HG02938 (cell line): ENCODE results near the gene PRKAR1B.
"Not testable (repeated sequence)": the region's sequence is repeated elsewhere in the genome, so short reads cannot be mapped to it uniquely, and the experiment has no call there.

Experiments
- ATAC-seq: cut with Tn5 transposase; IDR thresholded peaks from one replicate; pipeline ENCODE4 v1.9.1; 2021; ENCODE audit warnings: mild to moderate bottlenecking, moderate library complexity; ENCODE audit not compliant: unreplicated experiment

PRKAR1B gene

DNA sequence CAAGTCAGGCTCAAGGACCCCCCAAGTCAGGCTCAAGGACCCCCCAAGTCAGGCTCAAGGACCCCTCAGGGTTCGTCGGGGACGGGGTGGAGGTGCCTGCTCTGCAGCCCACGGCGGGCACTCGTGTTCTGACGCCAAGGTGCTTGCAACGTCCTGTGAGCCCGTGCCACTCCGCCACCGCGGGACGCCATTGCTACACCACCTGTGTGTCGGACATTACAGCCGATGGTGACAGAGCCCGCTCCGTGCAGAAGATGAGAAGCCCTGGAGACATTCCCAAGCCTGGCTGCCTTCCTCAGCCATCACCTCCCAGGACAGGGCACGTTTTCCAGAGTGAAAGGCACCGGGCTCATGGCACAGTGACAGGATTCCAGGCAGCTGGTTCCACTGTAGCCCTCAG lies 98.3 kb downstream of the PRKAR1B start:
- ATAC-seq = no peak

DNA sequence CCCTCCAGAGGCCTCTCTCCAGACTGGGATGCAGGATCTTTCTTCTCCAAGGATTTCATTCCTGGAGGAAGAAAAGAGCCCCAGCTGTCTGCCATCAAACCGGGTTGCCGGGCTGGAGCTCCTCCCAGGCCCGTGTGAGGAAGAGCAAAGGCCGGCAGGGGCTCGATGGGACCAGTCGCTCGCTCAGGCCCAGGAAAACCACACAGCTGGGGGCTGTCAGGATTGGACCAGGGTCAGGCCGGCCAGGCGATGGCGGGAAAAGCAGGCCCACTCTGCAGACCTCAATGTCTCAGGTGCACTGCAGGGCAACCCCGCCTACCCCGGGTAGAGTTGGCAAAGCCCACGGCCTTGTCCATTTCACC lies 98.7 kb downstream of the PRKAR1B start:
- ATAC-seq = no peak

GRCh38 chr7:627661-628401 lies 99.2 kb downstream of the PRKAR1B start:
- no peak for ATAC-seq

DNA sequence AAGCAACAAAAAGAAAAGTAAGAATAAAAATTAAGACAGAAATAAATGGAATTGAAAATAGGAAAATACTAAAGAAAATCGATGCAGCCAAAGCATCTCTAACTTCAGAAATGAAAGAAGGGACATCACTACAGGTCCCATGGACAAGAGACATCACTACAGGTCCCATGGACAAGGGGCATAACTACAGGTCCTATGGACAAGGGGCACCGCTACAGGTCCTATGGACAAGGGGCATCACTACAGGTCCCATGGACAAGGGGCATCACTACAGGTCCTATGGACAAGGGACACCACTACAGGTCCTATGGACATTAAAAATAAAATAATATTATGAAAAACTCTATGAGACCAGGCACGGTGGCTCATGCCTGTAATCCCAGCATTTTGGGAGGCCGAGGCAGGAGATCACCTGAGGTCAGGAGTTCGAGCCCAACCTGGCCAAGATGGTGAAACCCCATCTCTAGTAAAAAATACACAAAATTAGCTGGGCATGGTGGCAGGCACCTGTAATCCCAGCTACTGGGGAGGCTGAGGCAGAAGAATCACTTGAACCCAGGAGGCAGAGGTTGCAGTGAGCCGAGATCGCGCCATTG lies 101.6 kb downstream of the PRKAR1B start:
- ATAC-seq = no peak

- no peak for ATAC-seq
Observed at GRCh38 chr7:623464-623863, 103.6 kb downstream of the PRKAR1B start.

DNA sequence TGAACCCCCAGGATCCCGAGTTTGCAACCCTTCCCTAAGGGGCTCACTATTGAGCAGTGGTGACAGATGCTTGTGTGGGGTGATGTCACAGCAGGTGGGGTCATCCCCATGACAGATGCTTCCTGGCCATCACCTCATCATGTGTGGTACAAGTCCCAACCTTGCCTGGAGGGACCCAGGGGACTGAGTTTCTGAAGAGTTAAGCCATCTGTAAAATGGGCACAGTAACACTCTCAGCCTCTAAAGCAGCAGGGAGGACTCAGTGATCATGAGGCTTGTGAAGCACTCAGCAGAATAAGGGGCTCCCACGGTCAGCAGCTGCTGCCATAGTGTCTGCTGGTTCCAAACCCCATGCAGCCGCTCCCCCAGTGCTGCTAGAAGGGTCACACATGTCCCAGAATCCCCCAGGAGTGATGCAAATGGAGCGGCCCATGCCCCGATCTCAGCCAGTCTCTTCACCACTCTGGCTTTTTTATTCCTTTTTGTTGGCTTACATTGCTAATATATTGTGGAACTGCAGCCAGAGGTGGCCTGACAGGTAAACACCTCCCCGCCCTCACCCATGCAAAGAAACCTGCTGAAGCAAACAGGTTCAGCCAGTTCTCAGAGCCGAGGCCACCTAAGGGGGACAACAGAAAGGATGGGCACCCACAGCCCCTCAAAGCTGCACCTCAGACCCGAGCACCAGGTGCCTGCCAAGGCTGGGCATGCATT lies 105.4 kb downstream of the PRKAR1B start:
- no peak for ATAC-seq

DNA sequence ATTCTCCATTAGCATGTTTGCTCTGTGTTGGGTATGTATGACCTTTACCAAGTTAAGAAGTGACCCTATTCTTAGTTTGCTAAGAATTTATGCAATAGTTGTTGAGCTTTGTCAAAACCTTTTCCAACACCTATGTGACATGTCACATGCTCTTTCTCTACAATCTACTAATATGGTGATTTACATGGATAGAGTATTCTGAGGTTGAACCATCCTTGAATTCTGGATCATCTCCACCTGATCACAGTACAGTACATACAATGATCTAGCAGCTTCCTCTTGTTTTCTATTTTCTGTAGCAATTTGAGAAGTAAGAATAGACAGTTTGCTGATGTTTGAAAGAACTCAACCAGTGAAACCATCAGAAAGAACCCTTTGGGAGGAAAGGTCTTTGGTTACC lies 106.2 kb downstream of the PRKAR1B start:
- no peak for ATAC-seq

GRCh38 chr7:620056-620455 lies 107.0 kb downstream of the PRKAR1B start:
- ATAC-seq = no peak

DNA sequence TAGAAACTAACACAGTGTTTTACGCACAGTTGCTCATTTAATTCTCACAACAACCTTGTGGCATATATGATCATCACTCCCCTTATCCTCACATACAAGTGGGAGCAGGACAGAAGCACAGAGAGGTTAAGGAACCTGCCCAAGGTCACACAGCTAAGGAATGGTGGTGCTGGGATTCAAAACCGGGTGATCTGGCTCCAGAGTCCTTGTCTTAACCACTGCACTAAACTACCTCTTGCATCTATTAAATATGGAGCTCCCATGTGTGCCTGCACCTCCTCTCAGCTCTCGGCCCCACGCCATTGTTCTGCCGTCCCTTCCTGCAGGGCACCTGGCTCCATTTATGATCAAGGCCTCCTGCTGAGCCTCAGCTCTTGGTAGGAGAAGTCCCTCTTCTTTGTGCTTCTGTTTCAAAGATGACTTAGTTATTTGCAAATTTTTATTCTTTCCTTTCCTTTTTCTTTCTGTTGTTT lies 107.7 kb downstream of the PRKAR1B start:
- no peak for ATAC-seq

GRCh38 chr7:618539-619367 lies 108.3 kb downstream of the PRKAR1B start:
- ATAC-seq = no peak

DNA sequence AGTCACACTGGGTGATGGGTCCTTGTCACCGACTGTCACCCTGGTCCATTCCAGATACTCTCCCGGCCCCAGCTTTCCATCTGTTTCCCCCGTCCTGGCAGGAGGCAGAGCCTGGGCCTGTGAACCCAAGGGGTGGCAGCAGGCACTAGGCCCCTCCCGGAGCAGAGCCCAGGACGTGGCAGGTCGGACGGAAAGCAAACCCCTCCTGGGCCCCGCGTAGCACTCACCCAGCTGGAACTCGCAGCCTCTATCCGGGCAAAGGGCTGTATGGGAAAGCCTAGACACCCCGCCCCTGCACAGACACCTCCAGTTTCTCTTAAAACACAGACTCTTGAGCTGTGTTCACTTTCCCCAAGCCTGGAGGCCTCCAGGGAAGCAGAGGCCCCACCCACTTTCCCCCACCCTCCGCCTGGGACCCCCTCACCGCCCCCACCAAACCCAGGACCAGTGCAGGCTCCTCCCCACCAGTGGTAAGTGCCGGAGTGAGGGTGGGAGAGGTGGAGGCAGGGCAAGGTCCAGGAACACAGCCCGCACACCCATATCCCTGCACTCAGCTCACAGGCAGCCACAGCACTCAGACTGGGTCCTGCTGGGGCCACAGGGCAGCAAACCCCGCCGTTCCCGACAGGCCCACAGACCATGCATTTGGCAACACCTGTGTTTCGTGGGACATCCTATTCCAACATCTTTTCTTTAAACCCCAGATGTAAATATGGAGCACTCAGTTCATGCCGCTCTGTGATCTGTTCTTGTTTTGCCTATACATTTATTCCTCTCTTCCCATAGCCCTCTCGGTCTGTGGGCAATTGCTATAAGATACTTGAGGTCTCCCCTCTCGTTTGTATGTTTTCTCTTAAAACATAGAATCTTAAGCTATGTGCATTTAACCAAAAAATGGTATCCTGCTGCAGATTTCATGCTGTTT lies 109.2 kb downstream of the PRKAR1B start:
- no peak for ATAC-seq

DNA sequence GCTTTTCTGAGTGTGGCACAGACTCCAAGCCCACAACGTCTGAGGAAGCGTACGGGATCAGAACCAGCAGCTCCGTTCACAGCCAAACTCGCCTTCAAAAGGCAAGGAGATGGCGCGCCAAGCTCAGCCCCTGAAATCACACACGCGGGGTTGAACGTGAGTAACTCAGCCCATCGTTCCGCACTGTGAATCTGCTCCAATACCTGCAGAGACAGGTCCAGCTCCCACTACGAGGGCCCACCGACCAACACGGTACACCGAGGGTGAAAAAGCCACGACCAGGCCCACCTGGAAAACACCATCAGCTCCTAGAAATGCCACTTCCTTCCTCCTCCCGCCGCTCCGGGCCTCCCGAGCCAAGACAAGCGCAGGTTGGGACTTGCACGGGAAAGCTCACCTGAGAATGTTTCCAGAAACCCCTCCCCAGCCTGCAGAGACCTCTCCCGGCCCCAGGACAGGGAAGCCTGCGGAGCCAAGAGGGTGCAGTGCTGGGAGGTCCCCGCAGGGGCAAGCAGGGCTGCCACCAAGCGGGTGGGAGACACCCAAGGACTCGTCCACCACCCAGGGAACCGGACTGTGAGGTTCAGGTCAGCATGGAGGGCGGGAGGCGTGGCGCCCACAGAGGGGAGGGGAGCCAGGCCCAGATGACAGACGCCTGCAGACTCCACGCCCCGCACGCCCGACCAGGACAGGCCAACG lies 113.5 kb downstream of the PRKAR1B start:
- no peak for ATAC-seq

GRCh38 chr7:611837-612236 lies 115.2 kb downstream of the PRKAR1B start:
- not testable (repeated sequence) for ATAC-seq

- no peak for ATAC-seq
Observed at GRCh38 chr7:611281-611810, 115.7 kb downstream of the PRKAR1B start.

DNA sequence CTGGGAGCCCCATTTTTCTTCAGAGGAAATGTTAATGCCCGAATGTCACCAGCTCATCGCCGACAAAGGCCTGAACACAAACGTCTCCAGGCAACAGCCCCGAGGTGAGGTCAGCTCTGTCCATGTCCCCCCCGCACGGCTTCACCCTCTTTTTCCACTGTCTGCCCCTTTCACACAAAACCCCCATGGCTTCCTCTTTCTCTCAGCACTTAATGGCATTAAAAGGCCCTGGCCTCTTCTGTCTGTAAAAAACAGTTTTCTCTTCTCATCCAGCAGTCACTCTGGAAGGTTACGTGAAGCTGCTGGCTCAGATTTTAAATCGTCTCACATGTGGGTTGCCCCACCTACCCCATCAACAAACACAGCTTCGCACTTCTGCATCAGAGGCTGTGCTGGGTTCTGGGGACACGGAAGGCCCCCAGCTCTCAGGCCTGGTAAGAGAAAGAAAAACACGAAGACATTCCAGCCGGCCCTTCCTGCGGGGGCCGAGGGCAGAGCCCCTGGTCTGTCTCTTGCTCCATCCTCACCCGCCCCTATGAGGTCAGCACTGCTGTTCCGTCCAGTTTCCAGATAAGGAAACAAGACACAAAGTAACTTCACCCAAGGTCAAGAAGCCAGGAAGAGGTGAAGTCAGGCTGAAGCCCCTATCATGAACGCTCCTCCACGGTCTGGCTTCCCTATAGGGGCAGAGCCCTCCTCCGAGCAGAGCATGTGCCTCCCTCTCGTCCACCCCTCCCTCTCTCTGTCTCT lies 116.4 kb downstream of the PRKAR1B start:
- no peak for ATAC-seq

DNA sequence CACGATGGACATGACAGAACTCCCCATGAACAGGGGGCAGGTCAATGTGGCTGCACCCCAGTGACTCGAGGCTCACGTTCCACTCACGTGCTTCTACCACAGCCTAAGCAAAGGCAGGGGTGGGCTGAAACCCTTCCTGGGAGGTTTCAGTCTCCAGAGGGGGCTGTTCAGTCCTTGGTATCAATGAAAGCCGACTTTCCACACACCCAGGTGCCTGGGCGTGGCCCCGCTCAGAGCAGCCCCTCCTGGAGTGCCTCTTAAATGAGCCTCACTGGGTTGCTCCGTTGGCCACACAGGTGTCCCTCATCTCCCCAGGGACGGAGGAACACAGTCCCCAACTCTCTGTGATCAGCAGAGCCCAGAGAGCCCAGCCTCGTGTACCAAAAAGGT lies 116.9 kb downstream of the PRKAR1B start:
- ATAC-seq = no peak

- no peak for ATAC-seq
Observed at GRCh38 chr7:609365-609764, 117.7 kb downstream of the PRKAR1B start.

GRCh38 chr7:608954-609353 lies 118.1 kb downstream of the PRKAR1B start:
- ATAC-seq = no peak

- ATAC-seq = no peak
Observed at GRCh38 chr7:608361-608760, 118.7 kb downstream of the PRKAR1B start.
